GM23338 (cell line): ENCODE measurements around the gene KCTD1. TPM values are rescaled to one million over a fixed set of nuclear protein-coding genes. Genes with fewer than 3 reads are reported as not detected.

Experiments
- ATAC-seq: fragments of 200-7000 bp; cut with Tn5 transposase; 3 replicates; pipeline ENCODE4 v1.9.1; 2020
- DNase-seq: peaks from one replicate; pipeline ENCODE4 v3.0.0-alpha.2; 2015; ENCODE audit warnings: low spot score
- H2AFZ ChIP-seq: fragments of 200-600 bp; sonication (generic); 2 replicates; pipeline ENCODE4 v1.8.0; 2016; ENCODE audit warnings: antibody characterized with exemption, mild to moderate bottlenecking, moderate library complexity
- H3F3A ChIP-seq: fragments of 200-600 bp; sonication (generic); replicated peaks from 2 replicates; pipeline ENCODE4 v1.8.0; 2017; ENCODE audit warnings: antibody characterized with exemption, mixed run types, low read depth
- H3K27ac ChIP-seq: fragments of 200-600 bp; sonication (generic); 2 replicates; pipeline ENCODE4 v1.6.1; 2016; ENCODE audit warnings: low read depth
- H3K27me3 ChIP-seq: fragments of 200-600 bp; sonication (generic); 2 replicates; pipeline ENCODE4 v1.8.0; 2016; ENCODE audit warnings: mild to moderate bottlenecking, mixed run types, moderate library complexity; ENCODE audit not compliant: insufficient read depth
- H3K36me3 ChIP-seq: fragments of 200-600 bp; sonication (generic); 2 replicates; pipeline ENCODE4 v1.8.0; 2016; ENCODE audit warnings: mild to moderate bottlenecking; ENCODE audit not compliant: insufficient read depth
- H3K4me1 ChIP-seq: fragments of 200-600 bp; sonication (generic); 2 replicates; pipeline ENCODE4 v1.8.0; 2016; ENCODE audit warnings: mild to moderate bottlenecking, moderate library complexity; ENCODE audit not compliant: insufficient read depth
- H3K4me2 ChIP-seq: fragments of 200-600 bp; sonication (generic); 2 replicates; pipeline ENCODE4 v1.7.1; 2017; ENCODE audit warnings: mixed run types
- H3K4me3 ChIP-seq: fragments of 200-600 bp; sonication (generic); 2 replicates; pipeline ENCODE4 v1.6.1; 2016; ENCODE audit warnings: mixed run types
- H3K79me2 ChIP-seq: fragments of 200-600 bp; sonication (generic); replicated peaks from 2 replicates; pipeline ENCODE4 v1.8.0; 2017; ENCODE audit warnings: mild to moderate bottlenecking; ENCODE audit not compliant: insufficient read depth
- H3K9me2 ChIP-seq: fragments of 200-600 bp; sonication (generic); 2 replicates; pipeline ENCODE4 v1.8.0; 2017; ENCODE audit not compliant: insufficient read depth
- H4K20me1 ChIP-seq: fragments of 200-600 bp; sonication (generic); replicated peaks from 2 replicates; pipeline ENCODE4 v1.8.0; 2017; ENCODE audit warnings: mild to moderate bottlenecking; ENCODE audit not compliant: insufficient read depth
- H3K27ac Mint-ChIP-seq: 2 replicates; pipeline ENCODE4 v1.8.0; 2020; ENCODE audit warnings: inconsistent platforms, mild to moderate bottlenecking, moderate library complexity, mixed read lengths
- H3K27me3 Mint-ChIP-seq: 3 replicates; pipeline ENCODE4 v1.8.0; 2022; ENCODE audit warnings: low read depth, mild to moderate bottlenecking, moderate library complexity, mixed read lengths, inconsistent platforms; ENCODE audit not compliant: insufficient read depth, poor library complexity
- H3K36me3 Mint-ChIP-seq: 3 replicates; pipeline ENCODE4 v1.8.0; 2021; ENCODE audit warnings: low read depth, mild to moderate bottlenecking, inconsistent platforms, moderate library complexity, mixed read lengths
- H3K4me1 Mint-ChIP-seq: 3 replicates; pipeline ENCODE4 v1.8.0; 2020; ENCODE audit warnings: mild to moderate bottlenecking, inconsistent platforms, mixed read lengths
- H3K4me3 Mint-ChIP-seq: 3 replicates; pipeline ENCODE4 v1.8.0; 2021; ENCODE audit warnings: moderate library complexity, mild to moderate bottlenecking, inconsistent platforms, mixed read lengths
- H3K9me3 Mint-ChIP-seq: 3 replicates; pipeline ENCODE4 v1.8.0; 2020; ENCODE audit warnings: moderate library complexity, mild to moderate bottlenecking, inconsistent platforms, mixed read lengths
- CREB1 ChIP-seq: fragments of 250-450 bp; sonication (Bioruptor Pico); IDR thresholded peaks from 2 replicates; pipeline ENCODE4 v1.5.0; 2020; ENCODE audit warnings: low read depth, mild to moderate bottlenecking, moderate library complexity
- EZH2 ChIP-seq: fragments of 200-600 bp; sonication (generic); IDR thresholded peaks from one replicate; pipeline ENCODE4 v1.8.0; 2017; ENCODE audit warnings: antibody characterized with exemption, mild to moderate bottlenecking, low read depth; ENCODE audit not compliant: unreplicated experiment
- EZH2phosphoT487 ChIP-seq: fragments of 200-600 bp; sonication (generic); IDR thresholded peaks from one replicate; pipeline ENCODE4 v1.8.1; 2018; ENCODE audit warnings: antibody characterized with exemption; ENCODE audit not compliant: unreplicated experiment
- JUNB ChIP-seq: IDR thresholded peaks from one replicate; pipeline ENCODE4 v1.6.1; 2016; ENCODE audit warnings: antibody characterized with exemption; ENCODE audit not compliant: unreplicated experiment
- NANOG ChIP-seq: IDR thresholded peaks from 2 replicates; pipeline ENCODE4 v1.6.1; 2016; ENCODE audit warnings: antibody characterized with exemption, borderline replicate concordance
- POLR2AphosphoS5 ChIP-seq: IDR thresholded peaks from 2 replicates; pipeline ENCODE4 v1.6.1; 2016; ENCODE audit warnings: antibody characterized with exemption, low read depth
- STAT1 ChIP-seq: IDR thresholded peaks from one replicate; pipeline ENCODE4 v1.6.1; 2016; ENCODE audit warnings: antibody characterized with exemption; ENCODE audit not compliant: unreplicated experiment
- ZNF114 ChIP-seq: fragments of 250-450 bp; sonication (Bioruptor Pico); IDR thresholded peaks from 2 replicates; pipeline ENCODE4 v1.5.0; 2020; ENCODE audit warnings: mild to moderate bottlenecking, moderate library complexity
- ZNF331 ChIP-seq: fragments of 250-450 bp; sonication (Bioruptor Pico); IDR thresholded peaks from 2 replicates; pipeline ENCODE4 v1.5.0; 2020; ENCODE audit warnings: low read depth, mild to moderate bottlenecking, moderate library complexity
- polyA plus RNA-seq: library from polyadenylated mRNA; unstranded; fragments of >200 nt; fragmentation: Nextera tagmentation; extraction: Ambion mirVana; gene quantifications from 2 replicates; pipeline ENCODE4 v1.2.1, GENCODE V29; 2016
- total RNA-seq: library from RNA; depleted of rRNA; stranded (reverse); fragments of >200 nt; shearing (Covaris generic); gene quantifications from 2 replicates; pipeline ENCODE4 v1.2.3, GENCODE V29; 2014
- TF ChIP-seq, protein P1 (sequence below): IDR thresholded peaks from one replicate; pipeline ENCODE4 v1.6.1; 2018; ENCODE audit warnings: antibody characterized with exemption; ENCODE audit not compliant: unreplicated experiment
- TF ChIP-seq, protein P2 (sequence below), 2 experiments: fragments of 200-600 bp in 1 of 2; sonication (generic) in 1 of 2; conservative IDR thresholded peaks; 2 replicates each; pipeline versions ENCODE4 v1.5.1 to v1.6.1; 2016 to 2017; ENCODE audit warnings: antibody characterized with exemption in 2 of 2, low read depth in 2 of 2, mild to moderate bottlenecking in 2 of 2, moderate library complexity in 1 of 2
- TF ChIP-seq, protein P3 (sequence below): fragments of 250-450 bp; sonication (Bioruptor Pico); IDR thresholded peaks from 2 replicates; pipeline ENCODE4 v1.5.0; 2020; ENCODE audit warnings: mild to moderate bottlenecking, moderate library complexity
- TF ChIP-seq, protein P4 (sequence below): IDR thresholded peaks from 2 replicates; pipeline ENCODE4 v1.6.1; 2016; ENCODE audit warnings: antibody characterized with exemption

KCTD1 gene
- total and polyA plus RNA-seq, 2 experiments from 2014 or later = 7.1 to 20.5 TPM

DNA sequence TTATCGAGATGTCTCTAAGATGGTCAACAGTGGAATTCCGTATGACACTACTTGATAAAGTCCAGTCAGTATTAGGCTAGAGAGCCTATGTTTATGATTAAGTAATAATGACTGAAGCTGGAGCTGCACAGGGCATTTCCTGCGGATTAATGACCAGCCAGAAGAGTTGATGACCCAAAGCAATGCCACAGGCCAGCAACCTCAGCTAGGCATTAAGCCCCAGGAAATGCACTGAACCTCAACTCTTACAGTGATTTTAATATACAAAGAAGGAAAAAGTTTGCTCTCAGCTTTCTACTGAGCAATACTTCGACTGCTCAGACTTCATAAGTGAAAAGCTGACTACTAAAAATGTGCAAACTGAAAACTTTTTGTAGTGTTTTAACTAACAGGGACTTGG, 3.9 kb downstream of the KCTD1 start:
- Histone ChIP-seq H3K27ac (no peak overlapping the region), H3K27me3 (peaks cover 52% of the 10 kb centered on the region), H3K4me3 (no peak overlapping the region), H3F3A (no peaks in the 10 kb centered on the region; the same call in 1 of the 2 replicates), H3K4me1 (peaks cover 29% of the 10 kb centered on the region), H3K9me2 (no peaks in the 10 kb centered on the region), H3K79me2 (peaks cover 49% of the 10 kb centered on the region), H3K4me2 (no peak overlapping the region), H4K20me1 (peaks cover 21% of the 10 kb centered on the region; the same call in 1 of the 2 replicates), H3K36me3 (no peaks in the 10 kb centered on the region), H2AFZ (no peak overlapping the region)
- H3K36me3 Mint-ChIP-seq = 0 out of 3 replicates have a peak, but pooled peaks cover 5% of the 10 kb centered on the region
- no peak overlapping the region for H3K27ac Mint-ChIP-seq
- H3K4me3 Mint-ChIP-seq = no peak overlapping the region
- ATAC-seq (no peak), DNase-seq (no peak)
- TF ChIP-seq, protein P1, sequence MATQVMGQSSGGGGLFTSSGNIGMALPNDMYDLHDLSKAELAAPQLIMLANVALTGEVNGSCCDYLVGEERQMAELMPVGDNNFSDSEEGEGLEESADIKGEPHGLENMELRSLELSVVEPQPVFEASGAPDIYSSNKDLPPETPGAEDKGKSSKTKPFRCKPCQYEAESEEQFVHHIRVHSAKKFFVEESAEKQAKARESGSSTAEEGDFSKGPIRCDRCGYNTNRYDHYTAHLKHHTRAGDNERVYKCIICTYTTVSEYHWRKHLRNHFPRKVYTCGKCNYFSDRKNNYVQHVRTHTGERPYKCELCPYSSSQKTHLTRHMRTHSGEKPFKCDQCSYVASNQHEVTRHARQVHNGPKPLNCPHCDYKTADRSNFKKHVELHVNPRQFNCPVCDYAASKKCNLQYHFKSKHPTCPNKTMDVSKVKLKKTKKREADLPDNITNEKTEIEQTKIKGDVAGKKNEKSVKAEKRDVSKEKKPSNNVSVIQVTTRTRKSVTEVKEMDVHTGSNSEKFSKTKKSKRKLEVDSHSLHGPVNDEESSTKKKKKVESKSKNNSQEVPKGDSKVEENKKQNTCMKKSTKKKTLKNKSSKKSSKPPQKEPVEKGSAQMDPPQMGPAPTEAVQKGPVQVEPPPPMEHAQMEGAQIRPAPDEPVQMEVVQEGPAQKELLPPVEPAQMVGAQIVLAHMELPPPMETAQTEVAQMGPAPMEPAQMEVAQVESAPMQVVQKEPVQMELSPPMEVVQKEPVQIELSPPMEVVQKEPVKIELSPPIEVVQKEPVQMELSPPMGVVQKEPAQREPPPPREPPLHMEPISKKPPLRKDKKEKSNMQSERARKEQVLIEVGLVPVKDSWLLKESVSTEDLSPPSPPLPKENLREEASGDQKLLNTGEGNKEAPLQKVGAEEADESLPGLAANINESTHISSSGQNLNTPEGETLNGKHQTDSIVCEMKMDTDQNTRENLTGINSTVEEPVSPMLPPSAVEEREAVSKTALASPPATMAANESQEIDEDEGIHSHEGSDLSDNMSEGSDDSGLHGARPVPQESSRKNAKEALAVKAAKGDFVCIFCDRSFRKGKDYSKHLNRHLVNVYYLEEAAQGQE = no peak
- TF ChIP-seq, protein P2, sequence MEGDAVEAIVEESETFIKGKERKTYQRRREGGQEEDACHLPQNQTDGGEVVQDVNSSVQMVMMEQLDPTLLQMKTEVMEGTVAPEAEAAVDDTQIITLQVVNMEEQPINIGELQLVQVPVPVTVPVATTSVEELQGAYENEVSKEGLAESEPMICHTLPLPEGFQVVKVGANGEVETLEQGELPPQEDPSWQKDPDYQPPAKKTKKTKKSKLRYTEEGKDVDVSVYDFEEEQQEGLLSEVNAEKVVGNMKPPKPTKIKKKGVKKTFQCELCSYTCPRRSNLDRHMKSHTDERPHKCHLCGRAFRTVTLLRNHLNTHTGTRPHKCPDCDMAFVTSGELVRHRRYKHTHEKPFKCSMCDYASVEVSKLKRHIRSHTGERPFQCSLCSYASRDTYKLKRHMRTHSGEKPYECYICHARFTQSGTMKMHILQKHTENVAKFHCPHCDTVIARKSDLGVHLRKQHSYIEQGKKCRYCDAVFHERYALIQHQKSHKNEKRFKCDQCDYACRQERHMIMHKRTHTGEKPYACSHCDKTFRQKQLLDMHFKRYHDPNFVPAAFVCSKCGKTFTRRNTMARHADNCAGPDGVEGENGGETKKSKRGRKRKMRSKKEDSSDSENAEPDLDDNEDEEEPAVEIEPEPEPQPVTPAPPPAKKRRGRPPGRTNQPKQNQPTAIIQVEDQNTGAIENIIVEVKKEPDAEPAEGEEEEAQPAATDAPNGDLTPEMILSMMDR (conservative IDR thresholded peaks at IDR 0.05; ENCODE audit: low read depth in 2 of 2) = no peak
- TF ChIP-seq, protein P3, sequence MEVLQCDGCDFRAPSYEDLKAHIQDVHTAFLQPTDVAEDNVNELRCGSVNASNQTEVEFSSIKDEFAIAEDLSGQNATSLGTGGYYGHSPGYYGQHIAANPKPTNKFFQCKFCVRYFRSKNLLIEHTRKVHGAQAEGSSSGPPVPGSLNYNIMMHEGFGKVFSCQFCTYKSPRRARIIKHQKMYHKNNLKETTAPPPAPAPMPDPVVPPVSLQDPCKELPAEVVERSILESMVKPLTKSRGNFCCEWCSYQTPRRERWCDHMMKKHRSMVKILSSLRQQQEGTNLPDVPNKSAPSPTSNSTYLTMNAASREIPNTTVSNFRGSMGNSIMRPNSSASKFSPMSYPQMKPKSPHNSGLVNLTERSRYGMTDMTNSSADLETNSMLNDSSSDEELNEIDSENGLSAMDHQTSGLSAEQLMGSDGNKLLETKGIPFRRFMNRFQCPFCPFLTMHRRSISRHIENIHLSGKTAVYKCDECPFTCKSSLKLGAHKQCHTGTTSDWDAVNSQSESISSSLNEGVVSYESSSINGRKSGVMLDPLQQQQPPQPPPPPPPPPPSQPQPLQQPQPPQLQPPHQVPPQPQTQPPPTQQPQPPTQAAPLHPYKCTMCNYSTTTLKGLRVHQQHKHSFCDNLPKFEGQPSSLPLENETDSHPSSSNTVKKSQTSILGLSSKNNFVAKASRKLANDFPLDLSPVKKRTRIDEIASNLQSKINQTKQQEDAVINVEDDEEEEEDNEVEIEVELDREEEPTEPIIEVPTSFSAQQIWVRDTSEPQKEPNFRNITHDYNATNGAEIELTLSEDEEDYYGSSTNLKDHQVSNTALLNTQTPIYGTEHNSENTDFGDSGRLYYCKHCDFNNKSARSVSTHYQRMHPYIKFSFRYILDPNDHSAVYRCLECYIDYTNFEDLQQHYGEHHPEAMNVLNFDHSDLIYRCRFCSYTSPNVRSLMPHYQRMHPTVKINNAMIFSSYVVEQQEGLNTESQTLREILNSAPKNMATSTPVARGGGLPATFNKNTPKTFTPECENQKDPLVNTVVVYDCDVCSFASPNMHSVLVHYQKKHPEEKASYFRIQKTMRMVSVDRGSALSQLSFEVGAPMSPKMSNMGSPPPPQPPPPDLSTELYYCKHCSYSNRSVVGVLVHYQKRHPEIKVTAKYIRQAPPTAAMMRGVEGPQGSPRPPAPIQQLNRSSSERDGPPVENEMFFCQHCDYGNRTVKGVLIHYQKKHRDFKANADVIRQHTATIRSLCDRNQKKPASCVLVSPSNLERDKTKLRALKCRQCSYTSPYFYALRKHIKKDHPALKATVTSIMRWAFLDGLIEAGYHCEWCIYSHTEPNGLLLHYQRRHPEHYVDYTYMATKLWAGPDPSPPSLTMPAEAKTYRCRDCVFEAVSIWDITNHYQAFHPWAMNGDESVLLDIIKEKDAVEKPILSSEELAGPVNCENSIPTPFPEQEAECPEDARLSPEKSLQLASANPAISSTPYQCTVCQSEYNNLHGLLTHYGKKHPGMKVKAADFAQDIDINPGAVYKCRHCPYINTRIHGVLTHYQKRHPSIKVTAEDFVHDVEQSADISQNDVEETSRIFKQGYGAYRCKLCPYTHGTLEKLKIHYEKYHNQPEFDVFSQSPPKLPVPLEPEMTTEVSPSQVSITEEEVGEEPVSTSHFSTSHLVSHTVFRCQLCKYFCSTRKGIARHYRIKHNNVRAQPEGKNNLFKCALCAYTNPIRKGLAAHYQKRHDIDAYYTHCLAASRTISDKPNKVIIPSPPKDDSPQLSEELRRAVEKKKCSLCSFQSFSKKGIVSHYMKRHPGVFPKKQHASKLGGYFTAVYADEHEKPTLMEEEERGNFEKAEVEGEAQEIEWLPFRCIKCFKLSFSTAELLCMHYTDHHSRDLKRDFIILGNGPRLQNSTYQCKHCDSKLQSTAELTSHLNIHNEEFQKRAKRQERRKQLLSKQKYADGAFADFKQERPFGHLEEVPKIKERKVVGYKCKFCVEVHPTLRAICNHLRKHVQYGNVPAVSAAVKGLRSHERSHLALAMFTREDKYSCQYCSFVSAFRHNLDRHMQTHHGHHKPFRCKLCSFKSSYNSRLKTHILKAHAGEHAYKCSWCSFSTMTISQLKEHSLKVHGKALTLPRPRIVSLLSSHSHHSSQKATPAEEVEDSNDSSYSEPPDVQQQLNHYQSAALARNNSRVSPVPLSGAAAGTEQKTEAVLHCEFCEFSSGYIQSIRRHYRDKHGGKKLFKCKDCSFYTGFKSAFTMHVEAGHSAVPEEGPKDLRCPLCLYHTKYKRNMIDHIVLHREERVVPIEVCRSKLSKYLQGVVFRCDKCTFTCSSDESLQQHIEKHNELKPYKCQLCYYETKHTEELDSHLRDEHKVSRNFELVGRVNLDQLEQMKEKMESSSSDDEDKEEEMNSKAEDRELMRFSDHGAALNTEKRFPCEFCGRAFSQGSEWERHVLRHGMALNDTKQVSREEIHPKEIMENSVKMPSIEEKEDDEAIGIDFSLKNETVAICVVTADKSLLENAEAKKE = no peak
- TF ChIP-seq JUNB (no peak), POLR2AphosphoS5 (no peak), STAT1 (no peak), EZH2phosphoT487 (no peak), ZNF114 (CRISPR knock-in tag) (no peak), NANOG (no peak), ZNF331 (CRISPR knock-in tag) (no peak), CREB1 (CRISPR knock-in tag) (no peak), EZH2 (no peak)
- TF ChIP-seq, protein P4, sequence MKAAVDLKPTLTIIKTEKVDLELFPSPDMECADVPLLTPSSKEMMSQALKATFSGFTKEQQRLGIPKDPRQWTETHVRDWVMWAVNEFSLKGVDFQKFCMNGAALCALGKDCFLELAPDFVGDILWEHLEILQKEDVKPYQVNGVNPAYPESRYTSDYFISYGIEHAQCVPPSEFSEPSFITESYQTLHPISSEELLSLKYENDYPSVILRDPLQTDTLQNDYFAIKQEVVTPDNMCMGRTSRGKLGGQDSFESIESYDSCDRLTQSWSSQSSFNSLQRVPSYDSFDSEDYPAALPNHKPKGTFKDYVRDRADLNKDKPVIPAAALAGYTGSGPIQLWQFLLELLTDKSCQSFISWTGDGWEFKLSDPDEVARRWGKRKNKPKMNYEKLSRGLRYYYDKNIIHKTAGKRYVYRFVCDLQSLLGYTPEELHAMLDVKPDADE = no peak
- peaks cover 26% of the 10 kb centered on the region for H3K27me3 Mint-ChIP-seq
- H3K9me3 Mint-ChIP-seq = no peaks in the 10 kb centered on the region; the same call in 2 of the 3 replicates
- H3K4me1 Mint-ChIP-seq = peaks cover 37% of the 10 kb centered on the region
